ENCODE data around the gene MAU2.

GRCh38 chr19:19294914-19295313 lies 25.7 kb upstream of the MAU2 start:
- TF ChIP-seq POLR2A (IDR thresholded peaks at IDR 0.05) (no peak), CTCF (IDR thresholded peaks at IDR 0.05) (no peak)

Measured in Peyer's patch (tissue), 4 donors.